SH-SY5Y (cell line): ENCODE data around the gene C15orf62.

Experiments used
- GATA2 ChIP-seq: IDR thresholded peaks from 2 replicates; pipeline ENCODE4 v1.6.1; 2011; ENCODE audit warnings: mild to moderate bottlenecking, low read depth, low read length
- GATA3 ChIP-seq: IDR thresholded peaks from 2 replicates; pipeline ENCODE4 v1.6.1; 2011; ENCODE audit warnings: low read depth, mild to moderate bottlenecking, low read length, moderate library complexity

- TF ChIP-seq GATA3 (no peak), GATA2 (no peak)
These were observed 5.2 kb downstream of the C15orf62 start for GRCh38 chr15:40775007-40775406.
